Heart left ventricle (tissue), 13 donors: Measurements from ENCODE around the gene BRSK1.

Experiments
- CTCF ChIP-seq, 12 donors: fragments of 200-600 bp; sonication (generic) in 4 of 12; IDR thresholded peaks; one replicate each; pipeline versions ENCODE4 v1.5.0 to v1.8.0; 2018 to 2022; ENCODE audit warnings: antibody characterized with exemption in 12 of 12, mild to moderate bottlenecking in 5 of 12
- POLR2A ChIP-seq, 2 donors: fragments of 450-650 bp; IDR thresholded peaks; one replicate each; pipeline ENCODE4 v1.6.1; 2017; ENCODE audit warnings: antibody characterized with exemption in 2 of 2, mild to moderate bottlenecking in 2 of 2, moderate library complexity in 2 of 2
- donor health status: ischemic (EF 13 %, LVEDD 7.1; RV severe dilation, severe dysfunction).
- donor health status: DM: no; HTN: yes; CAD: no.
- donor health status: DM: no; HTN: no; CAD: no.
- donor health status: ischemic (EF 25% LVEDD 6.9; RV normal size, moderate dysfunction).
- donor health status: ischemic (EF 25% LVEDD 5.7; RV mildly dilated, moderate dysfunction).
- donor health status: ischemic (EF 35%, LVEDD 5.7; RV mildly dilated, moderate dysfunction).
- donor health status: nonischemic (EF 11% LVEDD 7.7; RV severe dilation, severe dysfunction).
- donor health status: DM: yes; HTN: yes; CAD: no.
- donor health status: PGD.
- donor health status: ischemic (EF 29% LVEDD 5.4; RV normal size, mild dysfunction).
- donor health status: nonischemic (EF 23%, LVEDD 6.1; RV moderate dilation, normal function).

- TF ChIP-seq CTCF (IDR thresholded peaks at IDR 0.05) (no peak), POLR2A (IDR thresholded peaks at IDR 0.05) (no peak)
These were observed 77.1 kb downstream of the BRSK1 start for GRCh38 chr19:55360902-55361301.
